ENCODE measurements around the gene SSBP3. TPM values are rescaled to one million over a fixed set of nuclear protein-coding genes. Genes with fewer than 3 reads are reported as not detected.

The SSBP3 gene
- total and polyA plus RNA-seq, 2 experiments from 2014 or later, result 6.2 to 19.9 TPM

DNA sequence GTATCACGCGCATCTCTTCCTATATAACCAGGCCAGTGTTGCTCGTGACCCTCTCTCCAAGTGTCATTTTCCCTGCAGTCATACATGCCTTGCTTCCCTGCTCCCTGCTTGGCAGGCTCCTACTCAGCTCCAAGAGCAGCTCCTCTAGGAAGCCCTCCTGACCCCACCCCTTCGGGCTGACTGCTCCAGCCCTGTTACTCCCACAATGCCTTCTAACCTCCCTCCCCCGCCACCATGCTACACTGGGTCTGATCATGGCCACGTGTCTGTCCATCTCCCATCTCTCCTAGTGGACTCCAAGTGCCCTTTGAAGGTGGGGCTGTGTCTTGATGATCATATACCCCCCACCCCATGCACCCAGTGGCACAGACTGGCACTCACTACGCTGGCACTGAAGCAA is 161.5 kb downstream of the SSBP3 start:
- H3K9ac ChIP-seq, result no peak overlapping the region
- TF ChIP-seq EZH2phosphoT487 (IDR thresholded peaks at IDR 0.05; ENCODE audit: insufficient read depth, low read depth), result no peak
- no peak for TF ChIP-seq EZH2 (IDR thresholded peaks at IDR 0.05; ENCODE audit: insufficient read depth, poor library complexity, severe bottlenecking)
- H3K27me3 ChIP-seq (replicated peaks; ENCODE audit: insufficient read depth), result no peaks in the 10 kb centered on the region
- H3K79me2 ChIP-seq (ENCODE audit: insufficient read depth), result no peaks in the 10 kb centered on the region
- H3K36me3 ChIP-seq (ENCODE audit: low read depth), result no peaks in the 10 kb centered on the region
- in situ Hi-C loops (cut with MboI), result no loop called here
- H3F3A ChIP-seq (ENCODE audit: insufficient read depth), result no peaks in the 10 kb centered on the region
- 94 to 95% methylated on average over 7 of the region's 7 CpGs for WGBS, 2 experiments (ENCODE audit: low coverage in 1 of 2, low lambda C conversion rate in 2 of 2, missing lambda C conversion rate in 2 of 2)
- no peak overlapping the region for H3K4me3 ChIP-seq
- H4K20me1 ChIP-seq (ENCODE audit: insufficient read depth), result no peaks in the 10 kb centered on the region
- no peaks in the 10 kb centered on the region for H3K9me3 ChIP-seq (ENCODE audit: low read depth)
- H2AFZ ChIP-seq, result no peak overlapping the region
- no peak overlapping the region for H3K4me2 ChIP-seq (ENCODE audit: unreplicated experiment)
- no peaks in the 10 kb centered on the region for H3K9me2 ChIP-seq (ENCODE audit: insufficient read depth)
- peaks cover 9% of the 10 kb centered on the region for H3K4me1 ChIP-seq (ENCODE audit: insufficient read depth)
- DNase-seq, result no peak
- no peak overlapping the region for H3K27ac ChIP-seq

DNA sequence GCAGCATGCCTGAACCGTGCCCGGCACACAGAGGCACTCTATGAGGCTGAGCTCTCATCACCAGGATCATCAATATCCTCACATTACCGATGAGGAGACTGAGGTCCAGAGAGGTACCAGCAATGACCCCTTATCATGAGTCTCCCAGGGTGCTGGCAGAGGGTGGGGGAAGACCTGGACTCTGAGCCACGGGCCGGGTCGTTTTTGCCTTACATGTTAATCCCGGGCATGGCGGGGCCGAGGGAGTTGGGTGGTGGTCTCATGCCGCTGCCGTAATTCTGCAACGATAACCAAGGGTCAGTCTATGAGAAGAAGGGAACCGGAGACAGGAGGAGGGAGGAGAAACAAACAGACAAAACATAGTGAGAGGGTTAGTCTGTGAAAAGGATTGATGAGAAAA is 163.2 kb downstream of the SSBP3 start:
- in situ Hi-C loops (cut with MboI), result no loop called here
- no peaks in the 10 kb centered on the region for H3K36me3 ChIP-seq (ENCODE audit: low read depth)

DNA sequence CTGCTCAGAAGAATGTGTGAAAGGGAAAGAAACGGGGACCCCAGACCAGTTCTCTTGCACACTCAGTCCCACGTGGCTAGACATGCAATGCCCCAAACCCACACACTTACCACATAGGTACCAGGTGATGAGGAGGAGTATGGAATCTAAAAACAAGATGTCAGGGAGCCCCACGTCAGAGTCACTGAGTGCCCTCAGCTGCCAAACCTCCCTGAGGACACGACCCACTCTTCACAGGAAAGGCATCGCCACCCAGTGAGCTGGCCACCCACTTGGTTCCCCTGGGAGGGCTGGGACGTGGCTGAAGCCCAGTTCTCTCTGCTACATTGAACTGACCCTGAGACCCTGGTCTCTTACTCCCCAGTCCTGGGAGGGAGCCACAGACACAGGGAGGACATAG is 164.8 kb downstream of the SSBP3 start:
- WGBS, 2 experiments (ENCODE audit: low coverage in 1 of 2, low lambda C conversion rate in 2 of 2, missing lambda C conversion rate in 2 of 2), result 80 to 81% methylated on average over 6 of the region's 6 CpGs
- no peak for TF ChIP-seq EZH2 (IDR thresholded peaks at IDR 0.05; ENCODE audit: insufficient read depth, poor library complexity, severe bottlenecking)
- DNase-seq, result no peak
- in situ Hi-C loops (cut with MboI), result no loop called here
- Histone ChIP-seq H3K9ac (no peak overlapping the region), H3K79me2 (ENCODE audit: insufficient read depth) (no peaks in the 10 kb centered on the region), H3K4me1 (ENCODE audit: insufficient read depth) (no peaks in the 10 kb centered on the region), H2AFZ (no peak overlapping the region), H3K9me2 (ENCODE audit: insufficient read depth) (no peaks in the 10 kb centered on the region), H3F3A (ENCODE audit: insufficient read depth) (no peaks in the 10 kb centered on the region), H3K4me3 (no peak overlapping the region), H3K9me3 (ENCODE audit: low read depth) (no peaks in the 10 kb centered on the region), H3K4me2 (ENCODE audit: unreplicated experiment) (no peak overlapping the region), H3K27ac (no peak overlapping the region), H4K20me1 (ENCODE audit: insufficient read depth) (no peaks in the 10 kb centered on the region), H3K36me3 (ENCODE audit: low read depth) (peaks cover 7% of the 10 kb centered on the region; the same call in 1 of the 2 replicates), H3K27me3 (replicated peaks; ENCODE audit: insufficient read depth) (no peaks in the 10 kb centered on the region)

More for the DNA sequence above, 163.2 kb downstream of the SSBP3 start:
- no peak overlapping the region for H2AFZ ChIP-seq
- H3K4me1 ChIP-seq (ENCODE audit: insufficient read depth), result no peaks in the 10 kb centered on the region
- no peaks in the 10 kb centered on the region for H3K9me3 ChIP-seq (ENCODE audit: low read depth)
- 95% methylated on average over 13 of the region's 13 CpGs for WGBS, 2 experiments (ENCODE audit: low coverage in 1 of 2, low lambda C conversion rate in 2 of 2, missing lambda C conversion rate in 2 of 2)
- no peak overlapping the region for H3K4me3 ChIP-seq
- no peaks in the 10 kb centered on the region for H3F3A ChIP-seq (ENCODE audit: insufficient read depth)
- no peak overlapping the region for H3K4me2 ChIP-seq (ENCODE audit: unreplicated experiment)
- DNase-seq, result no peak
- TF ChIP-seq EZH2phosphoT487 (IDR thresholded peaks at IDR 0.05; ENCODE audit: insufficient read depth, low read depth), result no peak
- no peak for TF ChIP-seq EZH2 (IDR thresholded peaks at IDR 0.05; ENCODE audit: insufficient read depth, poor library complexity, severe bottlenecking)
- no peaks in the 10 kb centered on the region for H3K79me2 ChIP-seq (ENCODE audit: insufficient read depth)
- no peak overlapping the region for H3K9ac ChIP-seq
- H3K9me2 ChIP-seq (ENCODE audit: insufficient read depth), result no peaks in the 10 kb centered on the region
- no peak overlapping the region for H3K27ac ChIP-seq
- H4K20me1 ChIP-seq (ENCODE audit: insufficient read depth), result no peaks in the 10 kb centered on the region
- no peaks in the 10 kb centered on the region for H3K27me3 ChIP-seq (replicated peaks; ENCODE audit: insufficient read depth)

DNA sequence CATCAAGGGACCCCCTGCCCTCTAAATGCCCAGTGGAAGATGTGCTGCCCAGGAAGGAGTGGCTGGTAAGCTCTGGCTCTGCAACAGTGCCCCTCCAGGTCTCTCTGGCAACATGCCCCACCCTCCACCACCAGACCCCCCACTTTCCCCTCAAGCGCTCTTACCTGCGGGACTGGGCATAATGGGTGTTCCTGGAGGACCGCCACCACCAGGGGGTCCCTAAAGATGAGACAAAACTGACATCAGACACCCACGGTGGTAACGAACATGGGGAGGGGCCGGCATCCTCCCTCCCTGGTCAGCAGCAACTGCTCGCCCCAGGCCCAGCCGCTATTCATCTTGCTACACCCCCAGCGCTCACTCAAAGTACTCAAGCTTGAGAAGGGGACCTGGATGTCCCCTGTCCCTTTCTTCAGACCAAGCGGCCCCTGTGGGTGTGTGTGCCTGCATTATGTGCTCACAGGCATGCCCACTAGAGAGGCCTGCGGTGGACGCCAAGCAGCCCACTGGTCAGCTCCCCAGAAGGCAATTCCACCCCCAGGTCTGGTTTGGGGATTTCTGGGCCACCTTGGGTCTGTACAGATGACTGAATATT is 165.4 kb downstream of the SSBP3 start:
- Histone ChIP-seq H3K27ac (no peak overlapping the region), H3K9me2 (ENCODE audit: insufficient read depth) (no peaks in the 10 kb centered on the region), H3K4me3 (no peak overlapping the region), H3K36me3 (ENCODE audit: low read depth) (peaks cover 11% of the 10 kb centered on the region; the same call in 1 of the 2 replicates), H3K79me2 (ENCODE audit: insufficient read depth) (no peaks in the 10 kb centered on the region), H3F3A (ENCODE audit: insufficient read depth) (no peaks in the 10 kb centered on the region), H3K4me1 (ENCODE audit: insufficient read depth) (no peaks in the 10 kb centered on the region), H3K27me3 (replicated peaks; ENCODE audit: insufficient read depth) (no peaks in the 10 kb centered on the region), H3K9me3 (ENCODE audit: low read depth) (no peaks in the 10 kb centered on the region), H3K4me2 (ENCODE audit: unreplicated experiment) (no peak overlapping the region), H2AFZ (no peak overlapping the region), H3K9ac (no peak overlapping the region), H4K20me1 (ENCODE audit: insufficient read depth) (no peaks in the 10 kb centered on the region)
- 98 to 99% methylated on average over 12 of the region's 12 CpGs for WGBS, 2 experiments (ENCODE audit: low coverage in 1 of 2, low lambda C conversion rate in 2 of 2, missing lambda C conversion rate in 2 of 2)
- in situ Hi-C loops (cut with MboI), result no loop called here
- no peak for TF ChIP-seq EZH2 (IDR thresholded peaks at IDR 0.05; ENCODE audit: insufficient read depth, poor library complexity, severe bottlenecking)
- no peak for TF ChIP-seq EZH2phosphoT487 (IDR thresholded peaks at IDR 0.05; ENCODE audit: insufficient read depth, low read depth)
- no peak for DNase-seq

DNA sequence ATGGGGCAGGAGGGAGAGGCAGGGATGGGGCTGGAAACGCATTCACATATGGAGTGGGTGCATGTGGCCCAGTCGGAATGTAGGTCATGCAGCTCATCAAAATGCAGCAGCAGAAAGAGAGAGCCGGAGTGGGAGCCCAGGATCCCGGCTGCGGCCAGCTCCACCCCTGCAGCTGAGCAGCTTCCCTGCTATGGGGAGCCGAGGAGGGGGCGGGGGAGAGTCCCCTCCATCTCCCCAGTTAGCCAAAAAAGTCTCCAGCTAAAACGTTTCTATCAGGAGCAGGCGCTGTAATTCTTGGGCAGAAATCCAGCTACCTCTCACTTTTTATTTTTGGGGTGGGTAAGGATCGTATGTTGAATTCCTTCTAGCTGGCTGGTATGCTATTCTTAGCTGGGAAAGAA is 166.6 kb downstream of the SSBP3 start:
- H3K36me3 ChIP-seq (ENCODE audit: low read depth), result peaks cover 11% of the 10 kb centered on the region; the same call in 1 of the 2 replicates
- H3F3A ChIP-seq (ENCODE audit: insufficient read depth), result no peaks in the 10 kb centered on the region
- H3K4me2 ChIP-seq (ENCODE audit: unreplicated experiment), result no peak overlapping the region
- no peaks in the 10 kb centered on the region for H3K79me2 ChIP-seq (ENCODE audit: insufficient read depth)
- no peak overlapping the region for H3K9ac ChIP-seq
- no peak for DNase-seq
- TF ChIP-seq EZH2phosphoT487 (IDR thresholded peaks at IDR 0.05; ENCODE audit: insufficient read depth, low read depth) (no peak), EZH2 (IDR thresholded peaks at IDR 0.05; ENCODE audit: insufficient read depth, poor library complexity, severe bottlenecking) (no peak)
- in situ Hi-C loops (cut with MboI), result no loop called here
- H3K27me3 ChIP-seq (replicated peaks; ENCODE audit: insufficient read depth), result no peaks in the 10 kb centered on the region
- no peak overlapping the region for H2AFZ ChIP-seq
- 87% methylated on average over 10 of the region's 10 CpGs for WGBS, 2 experiments (ENCODE audit: low coverage in 1 of 2, low lambda C conversion rate in 2 of 2, missing lambda C conversion rate in 2 of 2)
- no peak overlapping the region for H3K27ac ChIP-seq
- H3K4me1 ChIP-seq (ENCODE audit: insufficient read depth), result no peaks in the 10 kb centered on the region
- no peaks in the 10 kb centered on the region for H3K9me2 ChIP-seq (ENCODE audit: insufficient read depth)
- H3K9me3 ChIP-seq (ENCODE audit: low read depth), result no peaks in the 10 kb centered on the region
- no peak overlapping the region for H3K4me3 ChIP-seq
- no peaks in the 10 kb centered on the region for H4K20me1 ChIP-seq (ENCODE audit: insufficient read depth)
